Activated CD4-positive, alpha-beta memory T cell treated with anti-CD3 and anti-CD28 coated beads for 36 hours (primary cell): ENCODE results near the gene UBL4A. TPM values are rescaled to one million over a fixed set of nuclear protein-coding genes. Genes with fewer than 3 reads are reported as not detected.
A peak's percentile ranks its signal among the peaks of the same experiment; 100 is the strongest.
"Not testable (repeated sequence)": the region's sequence is repeated elsewhere in the genome, so short reads cannot be mapped to it uniquely, and the experiment has no call there.

ENCODE experiments used
- CTCF ChIA-PET: fragments of 350-600 bp; sonication (Branson Sonifier 250); formaldehyde crosslinking; loops from one replicate; lab custom pipeline; 2021; ENCODE audit warnings: antibody characterized with exemption, inconsistent platforms; lab: Charles Lee
- POLR2A ChIA-PET: fragments of 350-600 bp; sonication (Branson Sonifier 250); formaldehyde crosslinking; loops from one replicate; lab custom pipeline; 2021; ENCODE audit warnings: antibody characterized with exemption; lab: Charles Lee
- DNase-seq: peaks from one replicate; pipeline ENCODE4 v3.0.0-alpha.2; 2020
- H3K27ac Mint-ChIP-seq: one replicate; pipeline ENCODE4 v1.8.0; 2021; ENCODE audit warnings: mixed read lengths
- H3K27me3 Mint-ChIP-seq: one replicate; pipeline ENCODE4 v1.8.0; 2021; ENCODE audit warnings: mixed read lengths
- H3K36me3 Mint-ChIP-seq: one replicate; pipeline ENCODE4 v1.8.0; 2021; ENCODE audit warnings: mixed read lengths
- H3K4me1 Mint-ChIP-seq: one replicate; pipeline ENCODE4 v1.8.0; 2021; ENCODE audit warnings: low read depth, mixed read lengths
- H3K4me3 Mint-ChIP-seq: one replicate; pipeline ENCODE4 v1.8.0; 2021; ENCODE audit warnings: mild to moderate bottlenecking, mixed read lengths
- H3K9me3 Mint-ChIP-seq: one replicate; pipeline ENCODE4 v1.8.0; 2021; ENCODE audit warnings: mixed read lengths
- intact Hi-C: fragments of 100-400 bp; cut with micrococcal nuclease; formaldehyde crosslinking; loops from one replicate; pipeline ENCODE4 v1.15.1; 2023
- total RNA-seq, 2 experiments: library from RNA; stranded (reverse); gene quantifications; one replicate each; pipeline ENCODE4 v1.2.3, GENCODE V29; 2021

UBL4A gene
- total RNA-seq, 2 experiments from 2014 or later: 49.5 to 53.3 TPM

- Mint-ChIP-seq H3K4me3 (no peak overlapping the region), H3K9me3 (no peaks in the 10 kb centered on the region), H3K27me3 (no peaks in the 10 kb centered on the region), H3K27ac (no peak overlapping the region), H3K4me1 (peaks cover 6% of the 10 kb centered on the region), H3K36me3 (peaks cover 11% of the 10 kb centered on the region)
- no peak for DNase-seq
- POLR2A ChIA-PET: no interaction called here
- CTCF ChIA-PET: no interaction called here
- intact Hi-C loops: no loop called here
These were observed 20.3 kb upstream of the UBL4A start for GRCh38 chrX:154506483-154507332.

- POLR2A ChIA-PET: no interaction called here
- DNase-seq: no peak
- Mint-ChIP-seq H3K27me3 (no peaks in the 10 kb centered on the region), H3K4me3 (no peak overlapping the region), H3K4me1 (no peaks in the 10 kb centered on the region), H3K27ac (no peak overlapping the region), H3K9me3 (no peaks in the 10 kb centered on the region), H3K36me3 (peaks cover 8% of the 10 kb centered on the region)
- CTCF ChIA-PET: no interaction called here
- intact Hi-C loops: no loop called here
These were observed 19.3 kb upstream of the UBL4A start for GRCh38 chrX:154505734-154506133.

GRCh38 chrX:154502989-154503388, 16.6 kb upstream of the UBL4A start:
- Mint-ChIP-seq H3K4me3 (no peak overlapping the region), H3K9me3 (no peaks in the 10 kb centered on the region), H3K27ac (no peak overlapping the region), H3K27me3 (no peaks in the 10 kb centered on the region), H3K36me3 (peaks cover 2% of the 10 kb centered on the region), H3K4me1 (no peaks in the 10 kb centered on the region)
- ChIA-PET POLR2A (no interaction called here), CTCF (no interaction called here)
- no peak for DNase-seq
- intact Hi-C loops: no loop called here

- Mint-ChIP-seq H3K27me3 (no peaks in the 10 kb centered on the region), H3K27ac (no peak overlapping the region), H3K36me3 (peaks cover 2% of the 10 kb centered on the region), H3K4me3 (no peak overlapping the region), H3K9me3 (no peaks in the 10 kb centered on the region), H3K4me1 (no peaks in the 10 kb centered on the region)
- no peak for DNase-seq
- intact Hi-C loops: no loop called here
- ChIA-PET CTCF (no interaction called here), POLR2A (interaction anchor here (1.2 kb wide), 1 partner anchor 104 kb away, joined by 6 read pairs; no protein-coding TSS in a partner anchor)
These were observed 15.7 kb upstream of the UBL4A start for GRCh38 chrX:154502098-154502497.

- POLR2A ChIA-PET: interaction anchor here (1.2 kb wide), 1 partner anchor 104 kb away, joined by 6 read pairs; no protein-coding TSS in a partner anchor
- CTCF ChIA-PET, H3K9me3 Mint-ChIP-seq: not testable (repeated sequence)
These were observed 15.0 kb upstream of the UBL4A start for GRCh38 chrX:154501423-154501822.

GRCh38 chrX:154496591-154497137, 10.2 kb upstream of the UBL4A start:
- CTCF ChIA-PET: interaction anchor here (1.7 kb wide), 1 partner anchor 31 kb away, joined by 3 read pairs; no protein-coding TSS in a partner anchor
- H3K4me1 Mint-ChIP-seq, H3K4me3 Mint-ChIP-seq, H3K9me3 Mint-ChIP-seq, H3K27ac Mint-ChIP-seq, H3K27me3 Mint-ChIP-seq, H3K36me3 Mint-ChIP-seq, DNase-seq, POLR2A ChIA-PET, intact Hi-C loops: not testable (repeated sequence)

More at GRCh38 chrX:154501423-154501822, 15.0 kb upstream of the UBL4A start:
- H3K27me3 Mint-ChIP-seq, H3K36me3 Mint-ChIP-seq, DNase-seq, H3K4me3 Mint-ChIP-seq, H3K4me1 Mint-ChIP-seq, H3K27ac Mint-ChIP-seq, intact Hi-C loops: not testable (repeated sequence)

- intact Hi-C loops: no loop called here
- ChIA-PET CTCF (no interaction called here), POLR2A (no interaction called here)
- Mint-ChIP-seq H3K9me3 (no peaks in the 10 kb centered on the region), H3K27me3 (no peaks in the 10 kb centered on the region), H3K27ac (no peak overlapping the region), H3K4me1 (peaks cover 3% of the 10 kb centered on the region), H3K4me3 (no peak overlapping the region), H3K36me3 (no peaks in the 10 kb centered on the region)
- no peak for DNase-seq
These were observed 9.1 kb upstream of the UBL4A start for GRCh38 chrX:154495472-154495922.

GRCh38 chrX:154494715-154495114, 8.3 kb upstream of the UBL4A start:
- DNase-seq: no peak
- Mint-ChIP-seq H3K27me3 (no peaks in the 10 kb centered on the region), H3K4me3 (no peak overlapping the region), H3K4me1 (peaks cover 3% of the 10 kb centered on the region), H3K27ac (no peak overlapping the region), H3K36me3 (no peaks in the 10 kb centered on the region), H3K9me3 (no peaks in the 10 kb centered on the region)
- ChIA-PET POLR2A (no interaction called here), CTCF (no interaction called here)
- intact Hi-C loops: no loop called here

- Mint-ChIP-seq H3K27ac (peak within 1 kb of the TSS; percentile 89), H3K27me3 (no peaks in the 10 kb centered on the region), H3K4me3 (peak within 1 kb of the TSS; percentile 87), H3K36me3 (peaks cover 10% of the 10 kb centered on the region), H3K4me1 (peaks cover 17% of the 10 kb centered on the region), H3K9me3 (no peaks in the 10 kb centered on the region)
- CTCF ChIA-PET: interaction anchor here (0.7 to 1.3 kb wide), 5 partner anchors 10 to 92 kb away, joined by 3 to 5 read pairs (median 3); partner anchors contain the start of gene RPL10
- peak; percentile 94 for DNase-seq
- POLR2A ChIA-PET: interaction anchor here (0.5 to 2.0 kb wide), 7 partner anchors 25 to 93 kb away, joined by 3 to 8 read pairs (median 4); partner anchors contain the start of gene RPL10
- intact Hi-C loops: loop anchor here (1.0 kb wide), 1 partner anchor 26 kb away; the partner anchor contains the start of gene FAM3A
These were observed 4.1 kb upstream of the UBL4A start, which contains the start of gene SLC10A3 for GRCh38 chrX:154490414-154491083. Gene SLC10A3, minus strand, starts transcription at chrX:154490629. Its CDS starts 1,689 bp downstream, at chrX:154488940.

- ChIA-PET CTCF (interaction anchor here (0.7 to 1.3 kb wide), 5 partner anchors 10 to 92 kb away, joined by 3 to 5 read pairs (median 3); partner anchors contain the start of gene RPL10), POLR2A (interaction anchor here (0.8 to 2.0 kb wide), 7 partner anchors 12 to 92 kb away, joined by 3 to 8 read pairs (median 4); partner anchors contain the start of genes FAM50A, LAGE3 and RPL10)
- H3K9me3 Mint-ChIP-seq: no peaks in the 10 kb centered on the region
- no peaks in the 10 kb centered on the region for H3K27me3 Mint-ChIP-seq
- H3K27ac Mint-ChIP-seq: peak overlapping the region; percentile 89
- peaks cover 12% of the 10 kb centered on the region for H3K36me3 Mint-ChIP-seq
- intact Hi-C loops: loop anchor here (1.0 kb wide), 1 partner anchor 26 kb away; the partner anchor contains the start of gene FAM3A
- DNase-seq: peak; percentile 48
- peak overlapping the region; percentile 87 for H3K4me3 Mint-ChIP-seq
- H3K4me1 Mint-ChIP-seq: peaks cover 17% of the 10 kb centered on the region
These were observed 3.6 kb upstream of the UBL4A start for GRCh38 chrX:154490021-154490413.

GRCh38 chrX:154489182-154489581, 2.8 kb upstream of the UBL4A start:
- POLR2A ChIA-PET: interaction anchor here (0.8 to 2.0 kb wide), 4 partner anchors 11 to 91 kb away, joined by 3 to 8 read pairs (median 4); partner anchors contain the start of genes FAM50A, LAGE3 and RPL10
- H3K9me3 Mint-ChIP-seq: no peaks in the 10 kb centered on the region
- intact Hi-C loops: no loop called here
- no peak overlapping the region for H3K27ac Mint-ChIP-seq
- CTCF ChIA-PET: interaction anchor here (1.3 kb wide), 1 partner anchor 91 kb away, joined by 3 read pairs; the partner anchor contains the start of gene RPL10
- peak overlapping the region; percentile 87 for H3K4me3 Mint-ChIP-seq
- no peak for DNase-seq
- H3K4me1 Mint-ChIP-seq: peaks cover 25% of the 10 kb centered on the region
- H3K36me3 Mint-ChIP-seq: peaks cover 12% of the 10 kb centered on the region
- H3K27me3 Mint-ChIP-seq: no peaks in the 10 kb centered on the region
